BJ (cell line): ENCODE data around the gene C12orf42. TPM values are rescaled to one million over a fixed set of nuclear protein-coding genes. Genes with fewer than 3 reads are reported as not detected.

Experiments
- CTCF ChIA-PET: fragments of 350-600 bp; formaldehyde crosslinking; extraction: SDS; loops from one replicate; lab custom pipeline; 2021; ENCODE audit warnings: antibody characterized with exemption, inconsistent platforms; lab: Yijun Ruan, JAX
- POLR2A ChIA-PET: fragments of 300-600 bp; sonication (Branson Sonifier 250); formaldehyde crosslinking; extraction: SDS; loops from one replicate; lab custom pipeline; 2021; ENCODE audit warnings: antibody characterized with exemption; lab: Charles Lee
- DNase-seq: peaks from one replicate; pipeline ENCODE4 v3.0.0-alpha.2; 2011; ENCODE audit warnings: low read depth
- H3K27me3 ChIP-seq: 2 replicates; pipeline ENCODE4 v1.6.0; 2011; ENCODE audit warnings: low read length; ENCODE audit not compliant: control insufficient read depth, insufficient read depth
- H3K36me3 ChIP-seq: 2 replicates; pipeline ENCODE4 v1.5.1; 2011; ENCODE audit warnings: low read length; ENCODE audit not compliant: control insufficient read depth, insufficient read depth
- H3K4me3 ChIP-seq: 2 replicates; pipeline ENCODE4 v1.5.1; 2011; ENCODE audit warnings: low read depth, mild to moderate bottlenecking, control low read depth, low read length
- CTCF ChIP-seq: IDR thresholded peaks from 2 replicates; pipeline ENCODE4 v1.5.1; 2011; ENCODE audit warnings: low read depth, mild to moderate bottlenecking, control low read depth, inconsistent platforms, low read length, moderate library complexity; ENCODE audit not compliant: insufficient read depth
- polyA plus RNA-seq: library from polyadenylated mRNA; depleted of rRNA; stranded (reverse); fragments of >200 nt; gene quantifications from 2 replicates; pipeline ENCODE4 v1.2.3, GENCODE V29; 2011

The C12orf42 gene
- polyA plus RNA-seq, 1 experiment = not detected

- no peak for TF ChIP-seq CTCF
- ChIA-PET POLR2A (no interaction called here), CTCF (no interaction called here)
- no peak overlapping the region for H3K4me3 ChIP-seq
- no peak for DNase-seq
- H3K27me3 ChIP-seq = no peaks in the 10 kb centered on the region
- no peaks in the 10 kb centered on the region for H3K36me3 ChIP-seq
Observed at GRCh38 chr12:103279444-103279843, 216.3 kb downstream of the C12orf42 start.

GRCh38 chr12:103278329-103278728 lies 217.4 kb downstream of the C12orf42 start:
- no peaks in the 10 kb centered on the region for H3K36me3 ChIP-seq
- no peaks in the 10 kb centered on the region for H3K27me3 ChIP-seq
- no peak for DNase-seq
- ChIA-PET POLR2A (no interaction called here), CTCF (no interaction called here)
- no peak for TF ChIP-seq CTCF
- no peak overlapping the region for H3K4me3 ChIP-seq

- TF ChIP-seq CTCF = no peak
- CTCF ChIA-PET = no interaction called here
Observed at GRCh38 chr12:103273645-103274044, 222.1 kb downstream of the C12orf42 start.

GRCh38 chr12:103272949-103273348 lies 222.8 kb downstream of the C12orf42 start:
- H3K36me3 ChIP-seq = no peaks in the 10 kb centered on the region
- TF ChIP-seq CTCF = no peak
- POLR2A ChIA-PET = no interaction called here
- CTCF ChIA-PET = no interaction called here
- no peaks in the 10 kb centered on the region for H3K27me3 ChIP-seq
- no peak overlapping the region for H3K4me3 ChIP-seq
- no peak for DNase-seq

More at GRCh38 chr12:103273645-103274044, 222.1 kb downstream of the C12orf42 start:
- Histone ChIP-seq H3K36me3 (no peaks in the 10 kb centered on the region), H3K27me3 (no peaks in the 10 kb centered on the region), H3K4me3 (no peak overlapping the region)
- POLR2A ChIA-PET = no interaction called here
- no peak for DNase-seq

- TF ChIP-seq CTCF = no peak
- ChIA-PET POLR2A (no interaction called here), CTCF (no interaction called here)
- H3K36me3 ChIP-seq = no peaks in the 10 kb centered on the region
- H3K4me3 ChIP-seq = no peak overlapping the region
- DNase-seq = no peak
- no peaks in the 10 kb centered on the region for H3K27me3 ChIP-seq
Observed at GRCh38 chr12:103269946-103270345, 225.8 kb downstream of the C12orf42 start.
